SH-SY5Y (cell line): ENCODE results near the gene C13orf46.

Source experiments
- GATA2 ChIP-seq: IDR thresholded peaks from 2 replicates; pipeline ENCODE4 v1.6.1; 2011; ENCODE audit warnings: mild to moderate bottlenecking, low read depth, low read length
- GATA3 ChIP-seq: IDR thresholded peaks from 2 replicates; pipeline ENCODE4 v1.6.1; 2011; ENCODE audit warnings: low read depth, mild to moderate bottlenecking, low read length, moderate library complexity

DNA sequence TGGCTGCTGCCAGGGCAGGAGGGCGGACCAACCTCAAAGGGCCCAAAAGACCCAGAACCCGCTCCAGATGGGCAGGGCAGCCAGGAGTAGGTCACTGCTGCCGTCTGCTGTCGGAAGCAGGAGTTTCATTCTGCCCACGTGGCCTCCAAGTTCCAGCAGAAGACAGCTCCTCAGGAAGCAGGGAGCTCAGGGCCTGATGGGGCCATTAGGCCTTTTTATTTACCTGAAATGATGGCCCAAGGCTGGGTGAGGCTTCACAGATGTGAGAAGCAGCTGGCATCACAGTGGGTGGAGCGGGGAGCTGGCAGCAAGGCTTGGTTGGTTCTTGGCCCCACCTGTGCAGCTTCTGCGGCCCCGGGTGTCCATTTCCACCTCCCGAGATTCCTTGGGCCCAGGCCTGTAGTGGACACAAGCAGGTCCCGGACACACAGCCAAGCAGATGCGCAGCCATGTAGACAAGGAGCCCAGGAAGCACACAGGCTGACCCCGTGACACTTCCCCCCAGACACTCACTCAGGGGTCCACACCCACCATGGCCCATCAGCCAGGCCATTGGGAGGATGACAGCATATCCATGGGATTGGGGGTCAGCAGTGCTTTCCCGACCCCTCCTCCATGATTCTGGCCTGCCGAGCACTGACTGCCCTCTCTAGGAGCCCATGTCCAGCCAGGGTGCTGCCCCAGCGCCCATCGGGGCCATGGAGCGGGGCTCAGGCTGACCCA, 26.4 kb downstream of the C13orf46 start:
- TF ChIP-seq GATA2 (no peak), GATA3 (no peak)
